Astrocyte (in vitro differentiated cells and primary cell): ENCODE measurements around the gene ANO7. TPM values are rescaled to one million over a fixed set of nuclear protein-coding genes. Genes with fewer than 3 reads are reported as not detected.
A peak's percentile ranks its signal among the peaks of the same experiment; 100 is the strongest.

Source experiments
- DNase-seq: peaks from one replicate; pipeline ENCODE4 v3.0.0-alpha.2; 2010; ENCODE audit warnings: low read depth
- FAIRE-seq: peaks from 2 replicates; lab custom pipeline; 2011; peaks lifted over from hg19 to GRCh38; lab: Jason Lieb, UNC
- H2AFZ ChIP-seq: 2 replicates; pipeline ENCODE4 v1.6.0; 2012; ENCODE audit warnings: low read depth, low read length, inconsistent platforms
- H3K27ac ChIP-seq: 2 replicates; pipeline ENCODE4 v1.5.1; 2011; ENCODE audit warnings: low read depth, low read length, inconsistent platforms
- H3K27me3 ChIP-seq: 2 replicates; pipeline ENCODE4 v1.6.0; 2011; ENCODE audit warnings: low read length, inconsistent platforms; ENCODE audit not compliant: insufficient read depth
- H3K36me3 ChIP-seq: 2 replicates; pipeline ENCODE4 v1.5.1; 2011; ENCODE audit warnings: low read length, inconsistent platforms; ENCODE audit not compliant: insufficient read depth
- H3K4me1 ChIP-seq: 2 replicates; pipeline ENCODE4 v1.5.1; 2011; ENCODE audit warnings: low read length, inconsistent platforms; ENCODE audit not compliant: insufficient read depth
- H3K4me2 ChIP-seq: 2 replicates; pipeline ENCODE4 v1.6.0; 2012; ENCODE audit warnings: low read length, inconsistent platforms
- H3K4me3 ChIP-seq: 2 replicates; pipeline ENCODE4 v1.5.1; 2011; ENCODE audit warnings: low read depth, mild to moderate bottlenecking, low read length, inconsistent platforms; ENCODE audit not compliant: insufficient read depth
- H3K79me2 ChIP-seq: 2 replicates; pipeline ENCODE4 v1.6.0; 2012; ENCODE audit warnings: mild to moderate bottlenecking, low read length, inconsistent platforms; ENCODE audit not compliant: insufficient read depth
- H3K9ac ChIP-seq: 2 replicates; pipeline ENCODE4 v1.6.0; 2012; ENCODE audit warnings: mild to moderate bottlenecking, low read length, inconsistent platforms
- H3K9me3 ChIP-seq: 2 replicates; pipeline ENCODE4 v1.5.1; 2012; ENCODE audit warnings: low read depth, mild to moderate bottlenecking, low read length, inconsistent platforms; ENCODE audit not compliant: insufficient read depth
- H4K20me1 ChIP-seq: 2 replicates; pipeline ENCODE4 v1.6.0; 2012; ENCODE audit warnings: low read length, inconsistent platforms; ENCODE audit not compliant: insufficient read depth
- H3K27ac Mint-ChIP-seq: one replicate; pipeline ENCODE4 v1.8.0; 2021; ENCODE audit warnings: mild to moderate bottlenecking, mixed read lengths; ENCODE audit not compliant: unreplicated experiment
- H3K27me3 Mint-ChIP-seq: one replicate; pipeline ENCODE4 v1.8.0; 2021; ENCODE audit warnings: low read depth, mixed read lengths; ENCODE audit not compliant: unreplicated experiment
- H3K36me3 Mint-ChIP-seq: one replicate; pipeline ENCODE4 v1.8.0; 2021; ENCODE audit warnings: low read depth, mixed read lengths; ENCODE audit not compliant: unreplicated experiment
- H3K4me1 Mint-ChIP-seq: one replicate; pipeline ENCODE4 v1.8.0; 2021; ENCODE audit warnings: low read depth, mixed read lengths; ENCODE audit not compliant: unreplicated experiment
- H3K4me3 Mint-ChIP-seq: one replicate; pipeline ENCODE4 v1.8.0; 2021; ENCODE audit warnings: mild to moderate bottlenecking, moderate library complexity, mixed read lengths; ENCODE audit not compliant: unreplicated experiment
- H3K9me3 Mint-ChIP-seq: one replicate; pipeline ENCODE4 v1.8.0; 2021; ENCODE audit warnings: mild to moderate bottlenecking, mixed read lengths; ENCODE audit not compliant: unreplicated experiment
- EZH2 ChIP-seq: IDR thresholded peaks from 2 replicates; pipeline ENCODE4 v1.6.1; 2012; ENCODE audit warnings: mild to moderate bottlenecking, low read length, inconsistent platforms; ENCODE audit not compliant: insufficient read depth
- total RNA-seq: library from RNA; stranded (reverse); gene quantifications from 2 replicates; pipeline ENCODE4 v1.2.1, GENCODE V29; 2021
- TF ChIP-seq, protein P1 (sequence below): IDR thresholded peaks from 2 replicates; pipeline ENCODE4 v1.5.1; 2011; ENCODE audit warnings: low read depth, mild to moderate bottlenecking, inconsistent platforms, low read length, moderate library complexity; ENCODE audit not compliant: insufficient read depth

Gene ANO7
- total RNA-seq, 1 donor from 2014 or later: 7.1 TPM

DNA sequence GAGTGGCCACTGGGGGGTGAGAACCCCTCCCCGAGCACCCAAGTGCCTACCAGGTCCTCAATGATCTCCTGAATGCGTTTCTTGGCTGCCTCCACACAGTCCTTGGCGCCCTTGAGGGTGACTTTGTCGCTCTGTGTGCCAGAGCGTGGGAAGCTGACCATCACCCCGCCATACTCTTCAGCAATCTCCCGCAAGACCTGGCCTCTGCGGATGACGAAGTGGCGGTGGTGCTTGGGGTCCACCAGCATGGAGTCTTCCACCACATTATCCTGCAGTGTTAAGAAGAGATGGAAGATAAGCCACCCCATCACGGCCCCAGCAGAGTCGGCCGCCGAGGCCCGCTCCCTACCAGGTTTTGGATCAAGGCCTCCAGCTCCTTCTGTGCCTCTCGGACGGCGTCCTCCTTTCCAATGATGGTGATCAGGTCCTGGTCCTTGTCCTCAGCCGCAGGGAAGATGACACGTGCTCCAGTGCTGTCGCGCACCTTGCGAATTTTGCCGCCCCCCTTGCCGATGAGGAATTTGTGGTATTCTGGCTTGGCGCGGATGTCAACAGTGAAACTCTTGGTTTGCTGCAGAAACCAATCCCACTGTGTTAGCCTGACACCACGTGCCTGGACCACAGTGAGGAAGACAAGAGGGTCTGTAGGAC, 51.2 kb downstream of the ANO7 start:
- H2AFZ ChIP-seq: no peak overlapping the region
- H3K27ac Mint-ChIP-seq: no peak overlapping the region
- H3K4me1 ChIP-seq: no peaks in the 10 kb centered on the region
- H3K4me2 ChIP-seq: no peak overlapping the region
- no peaks in the 10 kb centered on the region for H3K27me3 Mint-ChIP-seq
- no peaks in the 10 kb centered on the region for H3K9me3 ChIP-seq
- H3K36me3 ChIP-seq: peaks cover 82% of the 10 kb centered on the region
- H3K4me1 Mint-ChIP-seq: peaks cover 2% of the 10 kb centered on the region
- no peak overlapping the region for H3K27ac ChIP-seq
- no peak overlapping the region for H3K4me3 ChIP-seq
- DNase-seq: no peak
- no peak overlapping the region for H3K9ac ChIP-seq
- peaks cover 40% of the 10 kb centered on the region for H3K36me3 Mint-ChIP-seq
- H3K9me3 Mint-ChIP-seq: no peaks in the 10 kb centered on the region
- H4K20me1 ChIP-seq: peaks cover 100% of the 10 kb centered on the region
- peaks cover 89% of the 10 kb centered on the region for H3K79me2 ChIP-seq
- no peak overlapping the region for H3K4me3 Mint-ChIP-seq
- no peaks in the 10 kb centered on the region for H3K27me3 ChIP-seq
- TF ChIP-seq, protein P1, sequence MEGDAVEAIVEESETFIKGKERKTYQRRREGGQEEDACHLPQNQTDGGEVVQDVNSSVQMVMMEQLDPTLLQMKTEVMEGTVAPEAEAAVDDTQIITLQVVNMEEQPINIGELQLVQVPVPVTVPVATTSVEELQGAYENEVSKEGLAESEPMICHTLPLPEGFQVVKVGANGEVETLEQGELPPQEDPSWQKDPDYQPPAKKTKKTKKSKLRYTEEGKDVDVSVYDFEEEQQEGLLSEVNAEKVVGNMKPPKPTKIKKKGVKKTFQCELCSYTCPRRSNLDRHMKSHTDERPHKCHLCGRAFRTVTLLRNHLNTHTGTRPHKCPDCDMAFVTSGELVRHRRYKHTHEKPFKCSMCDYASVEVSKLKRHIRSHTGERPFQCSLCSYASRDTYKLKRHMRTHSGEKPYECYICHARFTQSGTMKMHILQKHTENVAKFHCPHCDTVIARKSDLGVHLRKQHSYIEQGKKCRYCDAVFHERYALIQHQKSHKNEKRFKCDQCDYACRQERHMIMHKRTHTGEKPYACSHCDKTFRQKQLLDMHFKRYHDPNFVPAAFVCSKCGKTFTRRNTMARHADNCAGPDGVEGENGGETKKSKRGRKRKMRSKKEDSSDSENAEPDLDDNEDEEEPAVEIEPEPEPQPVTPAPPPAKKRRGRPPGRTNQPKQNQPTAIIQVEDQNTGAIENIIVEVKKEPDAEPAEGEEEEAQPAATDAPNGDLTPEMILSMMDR: no peak
- no peak for TF ChIP-seq EZH2
- no peak for FAIRE-seq

DNA sequence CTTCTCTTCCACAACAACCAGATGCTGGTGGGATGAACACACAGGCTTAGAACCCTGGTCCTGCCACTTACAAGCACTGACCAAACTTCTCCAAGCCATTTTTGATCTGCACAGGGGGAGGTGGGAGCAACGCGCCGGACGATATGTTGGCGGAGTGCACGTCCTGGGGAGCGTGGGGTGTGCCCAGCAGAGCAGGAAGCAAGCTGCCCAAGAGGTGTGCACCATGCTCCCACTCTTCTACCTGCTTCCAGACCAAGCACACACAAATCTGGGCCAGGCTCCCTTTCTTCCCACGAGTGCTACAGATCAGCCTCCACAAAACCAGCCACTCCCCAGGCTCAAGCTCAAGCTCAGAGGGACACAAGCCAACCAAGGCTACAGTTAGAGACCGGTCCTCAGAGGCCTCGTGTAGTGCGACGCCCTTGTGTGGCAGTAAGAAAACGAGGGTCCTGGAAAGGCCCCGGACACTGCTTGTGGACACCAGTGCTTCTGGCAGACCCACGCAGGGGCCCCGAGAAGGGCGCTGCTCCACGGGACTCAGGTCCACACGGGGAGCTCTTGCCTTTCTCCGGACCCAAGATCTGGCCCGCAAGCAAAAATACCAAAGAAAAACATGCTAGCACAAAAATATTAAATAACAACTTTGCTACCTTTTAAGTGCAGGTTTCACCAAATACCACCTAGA, 52.0 kb downstream of the ANO7 start:
- H3K27ac ChIP-seq: no peak overlapping the region
- H3K36me3 ChIP-seq: peaks cover 84% of the 10 kb centered on the region
- FAIRE-seq: no peak
- no peak for DNase-seq
- H3K27me3 ChIP-seq: no peaks in the 10 kb centered on the region
- H3K4me2 ChIP-seq: no peak overlapping the region
- H3K4me1 Mint-ChIP-seq: peaks cover 2% of the 10 kb centered on the region
- H3K9ac ChIP-seq: no peak overlapping the region
- H3K4me1 ChIP-seq: no peaks in the 10 kb centered on the region
- peaks cover 36% of the 10 kb centered on the region for H3K36me3 Mint-ChIP-seq
- no peak for TF ChIP-seq EZH2
- TF ChIP-seq, protein P1: no peak
- peaks cover 88% of the 10 kb centered on the region for H3K79me2 ChIP-seq
- H3K9me3 Mint-ChIP-seq: no peaks in the 10 kb centered on the region
- no peak overlapping the region for H3K4me3 Mint-ChIP-seq
- no peak overlapping the region for H2AFZ ChIP-seq
- H4K20me1 ChIP-seq: peaks cover 100% of the 10 kb centered on the region
- H3K9me3 ChIP-seq: no peaks in the 10 kb centered on the region
- no peaks in the 10 kb centered on the region for H3K27me3 Mint-ChIP-seq
- H3K4me3 ChIP-seq: no peak overlapping the region
- H3K27ac Mint-ChIP-seq: peak overlapping the region; percentile 72

DNA sequence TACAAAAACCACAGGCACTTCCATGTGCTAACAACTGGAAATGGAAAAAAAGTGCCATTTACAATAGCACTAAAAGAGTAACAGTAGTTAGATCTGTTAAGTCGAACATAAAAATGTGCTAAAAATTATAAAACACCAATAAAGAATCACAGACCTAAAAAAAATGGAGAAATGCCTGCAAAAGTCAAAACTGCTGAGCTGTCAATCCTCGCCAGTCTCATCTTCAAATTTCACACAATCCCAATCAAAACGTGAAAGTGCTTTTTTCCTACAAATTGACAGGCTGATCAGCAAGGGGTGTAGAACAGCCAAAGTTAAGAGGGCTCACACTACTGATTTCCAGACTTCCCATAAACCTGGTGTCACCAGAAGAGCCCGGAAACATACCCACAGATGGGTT, 53.2 kb downstream of the ANO7 start:
- no peaks in the 10 kb centered on the region for H3K27me3 Mint-ChIP-seq
- H3K9me3 Mint-ChIP-seq: no peaks in the 10 kb centered on the region
- Histone ChIP-seq H3K27me3 (no peaks in the 10 kb centered on the region), H2AFZ (no peak overlapping the region), H3K27ac (no peak overlapping the region), H4K20me1 (peaks cover 100% of the 10 kb centered on the region), H3K9ac (no peak overlapping the region), H3K9me3 (no peaks in the 10 kb centered on the region), H3K4me2 (no peak overlapping the region), H3K4me3 (no peak overlapping the region), H3K36me3 (peaks cover 91% of the 10 kb centered on the region), H3K4me1 (no peaks in the 10 kb centered on the region), H3K79me2 (peaks cover 77% of the 10 kb centered on the region)
- no peak overlapping the region for H3K4me3 Mint-ChIP-seq
- peaks cover 2% of the 10 kb centered on the region for H3K4me1 Mint-ChIP-seq
- FAIRE-seq (no peak), DNase-seq (no peak)
- H3K27ac Mint-ChIP-seq: no peak overlapping the region
- H3K36me3 Mint-ChIP-seq: peaks cover 36% of the 10 kb centered on the region
- TF ChIP-seq EZH2: no peak
- TF ChIP-seq, protein P1: no peak
